GM12878 (cell line): Measurements from ENCODE around the gene SDK2. TPM values are rescaled to one million over a fixed set of nuclear protein-coding genes. Genes with fewer than 3 reads are reported as not detected.
A peak's percentile ranks its signal among the peaks of the same experiment; 100 is the strongest.

Experiments used
- ATAC-seq: fragments of 200-7000 bp; cut with Tn5 transposase; 3 replicates; pipeline ENCODE4 v1.9.1; 2020; ENCODE audit warnings: mild to moderate bottlenecking, moderate library complexity
- BruUV-seq: library from RNA; stranded (reverse); fragments of 400-500 nt; replicated peaks from 2 replicates; lab custom pipeline; 2021; lab: Mats Ljungman, UMichigan
- CTCF ChIA-PET: fragments of 300-600 bp; sonication (Branson Sonifier 250); formaldehyde crosslinking; extraction: SDS; loops from one replicate; lab custom pipeline; 2021; ENCODE audit warnings: inconsistent platforms; lab: Yijun Ruan, JAX
- POLR2A ChIA-PET: fragments of 350-600 bp; formaldehyde crosslinking; extraction: SDS; loops from one replicate; lab custom pipeline; 2021; ENCODE audit warnings: inconsistent platforms; lab: Charles Lee
- RAD21 ChIA-PET: fragments of 300-600 bp; sonication (Branson Sonifier 250); formaldehyde crosslinking; loops from one replicate; lab custom pipeline; 2023; ENCODE audit warnings: antibody characterized with exemption; ENCODE audit not compliant: unreplicated experiment; lab: Charles Lee
- SMC1A ChIA-PET: fragments of 300-600 bp; sonication (Branson Sonifier 250); formaldehyde crosslinking; loops from one replicate; lab custom pipeline; 2023; ENCODE audit not compliant: unreplicated experiment, uncharacterized antibody; lab: Charles Lee
- DNase-seq: peaks from one replicate; pipeline ENCODE4 v3.0.0-alpha.2; 2011; ENCODE audit warnings: low read depth, low spot score
- FAIRE-seq: peaks from 3 replicates; lab custom pipeline; 2011; peaks lifted over from hg19 to GRCh38; lab: Jason Lieb, UNC
- H2AFZ ChIP-seq: 2 replicates; pipeline ENCODE4 v1.6.0; 2011; ENCODE audit warnings: low read depth, low read length, control low read depth; ENCODE audit not compliant: control insufficient read depth
- H3K27ac ChIP-seq: 2 replicates; pipeline ENCODE4 v1.5.1; 2011; ENCODE audit warnings: control low read depth; ENCODE audit not compliant: control insufficient read depth, insufficient read depth
- H3K27me3 ChIP-seq, 2 experiments: replicated peaks in 1 of 2; 2 replicates each; pipeline versions ENCODE4 v1.6.0 to v1.6.1; 2011; ENCODE audit warnings: low read length in 1 of 2; ENCODE audit not compliant: control insufficient read depth in 2 of 2, insufficient read depth in 2 of 2
- H3K36me3 ChIP-seq, 2 experiments: 2 replicates each; pipeline ENCODE4 v1.5.1; 2011; ENCODE audit warnings: low read length in 1 of 2; ENCODE audit not compliant: control insufficient read depth in 2 of 2, insufficient read depth in 2 of 2
- H3K4me1 ChIP-seq: 2 replicates; pipeline ENCODE4 v1.6.1; 2011; ENCODE audit warnings: mild to moderate bottlenecking, low read length, moderate library complexity, mixed read lengths; ENCODE audit not compliant: control insufficient read depth, insufficient read depth
- H3K4me2 ChIP-seq: 2 replicates; pipeline ENCODE4 v1.6.0; 2011; ENCODE audit warnings: control low read depth; ENCODE audit not compliant: control insufficient read depth, insufficient read depth
- H3K4me3 ChIP-seq: fragments of 200-600 bp; sonication (generic); 2 replicates; pipeline ENCODE4 v1.5.1; 2016
- H3K79me2 ChIP-seq: 2 replicates; pipeline ENCODE4 v1.6.0; 2011; ENCODE audit warnings: low read length; ENCODE audit not compliant: control insufficient read depth, insufficient read depth
- H3K9ac ChIP-seq: 2 replicates; pipeline ENCODE4 v1.8.0; 2011; ENCODE audit warnings: low read length, control low read depth, mixed read lengths; ENCODE audit not compliant: control insufficient read depth, insufficient read depth
- H3K9me3 ChIP-seq: replicated peaks from 3 replicates; pipeline ENCODE4 v1.5.1; 2011; ENCODE audit warnings: mild to moderate bottlenecking, low read length; ENCODE audit not compliant: control insufficient read depth, insufficient read depth
- H4K20me1 ChIP-seq: 2 replicates; pipeline ENCODE4 v1.6.0; 2011; ENCODE audit not compliant: control insufficient read depth, insufficient read depth
- CEBPB ChIP-seq, 2 experiments: fragments of 150-350 bp in 1 of 2; IDR thresholded peaks; 2 replicates each; pipeline ENCODE4 v1.6.1; 2012 to 2014; ENCODE audit warnings: low read depth in 2 of 2, low read length in 2 of 2, borderline replicate concordance in 1 of 2, inconsistent platforms in 1 of 2
- EP300 ChIP-seq, 2 experiments: fragments of 150-350 bp in 1 of 2; IDR thresholded peaks; 2 replicates each; pipeline ENCODE4 v1.6.1; 2011 to 2012; ENCODE audit warnings: low read depth in 2 of 2, low read length in 2 of 2, borderline replicate concordance in 1 of 2, improper control_type of control experiment in 1 of 2, inconsistent platforms in 1 of 2; ENCODE audit not compliant: control insufficient read depth in 1 of 2
- KLF5 ChIP-seq: fragments of 450-650 bp; IDR thresholded peaks from 2 replicates; pipeline ENCODE4 v1.6.1; 2014; ENCODE audit warnings: mild to moderate bottlenecking; ENCODE audit not compliant: partially characterized antibody
- RAD21 ChIP-seq: IDR thresholded peaks from 2 replicates; pipeline ENCODE4 v1.6.1; 2011; ENCODE audit warnings: mild to moderate bottlenecking, low read depth, low read length, moderate library complexity; ENCODE audit not compliant: insufficient read depth
- SMC3 ChIP-seq: IDR thresholded peaks from 2 replicates; pipeline ENCODE4 v1.6.1; 2011; ENCODE audit warnings: low read length, improper control_type of control experiment, borderline replicate concordance
- SREBF2 ChIP-seq: IDR thresholded peaks from 2 replicates; pipeline ENCODE4 v1.6.1; 2012; ENCODE audit warnings: mild to moderate bottlenecking, low read length
- ZNF384 ChIP-seq: IDR thresholded peaks from 2 replicates; pipeline ENCODE4 v1.6.1; 2012; ENCODE audit warnings: low read depth, mild to moderate bottlenecking, low read length, improper control_type of control experiment, borderline replicate concordance
- WGBS: methylation state at CpG from one replicate; pipeline ENCODE4 v1.1.6; 2016; ENCODE audit warnings: low lambda C conversion rate; ENCODE audit not compliant: insufficient replicate concordance, insufficient coverage; ENCODE audit errors: missing lambda C conversion rate; 5-methylcytosine and 5-hydroxymethylcytosine counted together
- in situ Hi-C: fragments of 300-500 bp; cut with MboI; formaldehyde crosslinking; loops from 9 replicates; pipeline ENCODE4 v1.14.3; 2018; ENCODE audit warnings: mixed read lengths
- intact Hi-C: fragments of 100-400 bp; cut with micrococcal nuclease; formaldehyde crosslinking; loops from one replicate; pipeline ENCODE4 v1.14.2; 2022; ENCODE audit not compliant: unreplicated experiment
- polyA plus RNA-seq, 11 experiments: library from polyadenylated mRNA; depleted of rRNA in 4 of 11; unstranded in 6 of 11; stranded (reverse) in 5 of 11; fragments of >200 nt; fragmentation: Nextera tagmentation in 4 of 11; fragmentation: Illumina TruSeq in 1 of 11; extraction: Ambion mirVana in 4 of 11; extraction: Trizol in 1 of 11; gene quantifications; 1 replicate in 1 of 11; 2 replicates in 10 of 11; pipeline versions ENCODE4 v1.2.1 to v1.2.3, GENCODE V29; 2011 to 2016; ENCODE audit warnings: inconsistent platforms in 2 of 11, missing spikeins in 2 of 11, low read depth in 1 of 11
- total RNA-seq, 4 experiments: library from RNA; depleted of rRNA in 3 of 4; stranded (reverse); fragments of >200 nt in 3 of 4; fragmentation: Illumina TruSeq in 1 of 4; extraction: Trizol in 1 of 4; gene quantifications; 2 replicates each; pipeline versions ENCODE4 v1.2.1 to v1.2.3, GENCODE V29; 2013 to 2021
- TF ChIP-seq, protein P1 (sequence below), 3 experiments: IDR thresholded peaks in 2 of 3; conservative IDR thresholded peaks in 1 of 3; 2 replicates each; pipeline ENCODE4 v1.5.1; 2011; ENCODE audit warnings: low read depth in 3 of 3, low read length in 3 of 3, mild to moderate bottlenecking in 3 of 3, control low read depth in 2 of 3, moderate library complexity in 2 of 3, inconsistent platforms in 1 of 3, mixed read lengths in 1 of 3; ENCODE audit not compliant: control insufficient read depth in 2 of 3, insufficient read depth in 1 of 3; ENCODE audit errors: extremely low read depth in 1 of 3
- TF ChIP-seq, protein P2 (sequence below): fragments of 450-650 bp; IDR thresholded peaks from 2 replicates; pipeline ENCODE4 v1.6.1; 2017; ENCODE audit warnings: mild to moderate bottlenecking, moderate library complexity

SDK2 gene
- total and polyA plus RNA-seq, 10 of the 15 experiments (the other 5 are each of a cell fraction or from before 2014, with no cell fraction given) = 0.03 to 0.08 (median 0.03) TPM; not detected in 7

DNA sequence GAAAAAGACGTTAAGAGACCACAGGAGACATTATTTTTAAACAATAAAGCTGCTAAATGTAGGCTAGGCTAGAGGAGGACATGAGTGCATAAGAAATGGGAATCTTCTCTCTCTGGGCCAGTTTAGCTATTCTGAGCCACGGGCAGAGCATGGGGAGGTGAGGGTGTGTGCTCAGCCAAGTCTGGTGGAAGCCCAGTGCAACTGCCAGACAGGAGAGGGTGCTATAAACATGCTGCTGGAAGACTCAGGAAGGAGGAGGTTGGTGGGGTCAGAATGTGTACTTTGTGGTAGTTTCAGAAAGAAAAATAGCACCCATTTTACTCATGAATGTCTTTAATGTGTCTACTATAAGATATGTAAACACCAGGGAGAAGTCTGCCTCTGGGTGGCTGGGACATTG lies 5.9 kb upstream of the SDK2 start:
- Histone ChIP-seq H3K4me1 (no peaks in the 10 kb centered on the region), H3K27ac (no peak overlapping the region), H4K20me1 (no peaks in the 10 kb centered on the region), H3K27me3 (peaks cover 3 to 7% of the 10 kb centered on the region in 2 experiments; a peak in 3 of 4 replicates), H3K9me3 (no peaks in the 10 kb centered on the region; the same call in 2 of the 3 replicates), H3K79me2 (no peaks in the 10 kb centered on the region), H3K4me2 (no peak overlapping the region), H3K9ac (no peak overlapping the region), H3K36me3 (no peaks in the 10 kb centered on the region), H2AFZ (no peak overlapping the region), H3K4me3 (no peak overlapping the region)
- in situ Hi-C loops (no loop called here), intact Hi-C loops (no loop called here)
- ChIA-PET POLR2A (no interaction called here), SMC1A (no interaction called here), RAD21 (no interaction called here), CTCF (no interaction called here)
- no TSS peak for BruUV-seq
- FAIRE-seq (no peak), ATAC-seq (no peak), DNase-seq (no peak)
- TF ChIP-seq RAD21 = 0 out of 2 replicates have a peak, but pooled peaks have one; percentile 10
- no peak for TF ChIP-seq SMC3
- TF ChIP-seq, protein P1, sequence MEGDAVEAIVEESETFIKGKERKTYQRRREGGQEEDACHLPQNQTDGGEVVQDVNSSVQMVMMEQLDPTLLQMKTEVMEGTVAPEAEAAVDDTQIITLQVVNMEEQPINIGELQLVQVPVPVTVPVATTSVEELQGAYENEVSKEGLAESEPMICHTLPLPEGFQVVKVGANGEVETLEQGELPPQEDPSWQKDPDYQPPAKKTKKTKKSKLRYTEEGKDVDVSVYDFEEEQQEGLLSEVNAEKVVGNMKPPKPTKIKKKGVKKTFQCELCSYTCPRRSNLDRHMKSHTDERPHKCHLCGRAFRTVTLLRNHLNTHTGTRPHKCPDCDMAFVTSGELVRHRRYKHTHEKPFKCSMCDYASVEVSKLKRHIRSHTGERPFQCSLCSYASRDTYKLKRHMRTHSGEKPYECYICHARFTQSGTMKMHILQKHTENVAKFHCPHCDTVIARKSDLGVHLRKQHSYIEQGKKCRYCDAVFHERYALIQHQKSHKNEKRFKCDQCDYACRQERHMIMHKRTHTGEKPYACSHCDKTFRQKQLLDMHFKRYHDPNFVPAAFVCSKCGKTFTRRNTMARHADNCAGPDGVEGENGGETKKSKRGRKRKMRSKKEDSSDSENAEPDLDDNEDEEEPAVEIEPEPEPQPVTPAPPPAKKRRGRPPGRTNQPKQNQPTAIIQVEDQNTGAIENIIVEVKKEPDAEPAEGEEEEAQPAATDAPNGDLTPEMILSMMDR (IDR thresholded peaks at IDR 0.05 in 2 of 3, conservative IDR thresholded peaks at IDR 0.05 in 1 of 3; ENCODE audit: control insufficient read depth in 2 of 3, extremely low read depth in 1 of 3, insufficient read depth in 1 of 3, low read depth in 3 of 3, low read length in 3 of 3) = peak in 1 of 3 experiments; percentile 21; a peak in 1 of 6 replicates
- WGBS = 5% methylated on average over 2 of the region's 2 CpGs

DNA sequence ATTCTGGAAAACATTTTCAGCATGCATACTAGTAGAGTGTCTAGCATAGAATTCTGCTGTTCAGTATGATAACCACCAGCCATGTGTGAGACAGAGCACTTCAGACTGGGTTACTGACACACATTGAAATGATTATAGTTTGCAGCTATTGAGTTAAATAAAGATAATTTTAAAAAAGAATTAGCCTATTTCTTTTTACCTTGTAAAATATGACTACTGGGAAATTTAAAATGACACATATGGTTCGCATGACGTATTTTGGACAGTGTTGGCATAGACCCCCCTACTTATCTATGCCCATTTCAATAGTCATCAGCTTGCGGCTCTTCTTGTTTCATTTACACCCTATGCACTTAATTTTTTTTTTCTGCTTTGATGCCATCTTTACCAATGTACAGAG lies 4.7 kb upstream of the SDK2 start:
- TF ChIP-seq SREBF2 (no peak), CEBPB (IDR thresholded peaks at IDR 0.05; ENCODE audit: borderline replicate concordance in 1 of 2, low read depth in 2 of 2, low read length in 2 of 2) (no peak), ZNF384 (no peak), EP300 (IDR thresholded peaks at IDR 0.05; ENCODE audit: borderline replicate concordance in 1 of 2, control insufficient read depth in 1 of 2, low read depth in 2 of 2, low read length in 2 of 2) (no peak), KLF5 (no peak)
- TF ChIP-seq, protein P2, sequence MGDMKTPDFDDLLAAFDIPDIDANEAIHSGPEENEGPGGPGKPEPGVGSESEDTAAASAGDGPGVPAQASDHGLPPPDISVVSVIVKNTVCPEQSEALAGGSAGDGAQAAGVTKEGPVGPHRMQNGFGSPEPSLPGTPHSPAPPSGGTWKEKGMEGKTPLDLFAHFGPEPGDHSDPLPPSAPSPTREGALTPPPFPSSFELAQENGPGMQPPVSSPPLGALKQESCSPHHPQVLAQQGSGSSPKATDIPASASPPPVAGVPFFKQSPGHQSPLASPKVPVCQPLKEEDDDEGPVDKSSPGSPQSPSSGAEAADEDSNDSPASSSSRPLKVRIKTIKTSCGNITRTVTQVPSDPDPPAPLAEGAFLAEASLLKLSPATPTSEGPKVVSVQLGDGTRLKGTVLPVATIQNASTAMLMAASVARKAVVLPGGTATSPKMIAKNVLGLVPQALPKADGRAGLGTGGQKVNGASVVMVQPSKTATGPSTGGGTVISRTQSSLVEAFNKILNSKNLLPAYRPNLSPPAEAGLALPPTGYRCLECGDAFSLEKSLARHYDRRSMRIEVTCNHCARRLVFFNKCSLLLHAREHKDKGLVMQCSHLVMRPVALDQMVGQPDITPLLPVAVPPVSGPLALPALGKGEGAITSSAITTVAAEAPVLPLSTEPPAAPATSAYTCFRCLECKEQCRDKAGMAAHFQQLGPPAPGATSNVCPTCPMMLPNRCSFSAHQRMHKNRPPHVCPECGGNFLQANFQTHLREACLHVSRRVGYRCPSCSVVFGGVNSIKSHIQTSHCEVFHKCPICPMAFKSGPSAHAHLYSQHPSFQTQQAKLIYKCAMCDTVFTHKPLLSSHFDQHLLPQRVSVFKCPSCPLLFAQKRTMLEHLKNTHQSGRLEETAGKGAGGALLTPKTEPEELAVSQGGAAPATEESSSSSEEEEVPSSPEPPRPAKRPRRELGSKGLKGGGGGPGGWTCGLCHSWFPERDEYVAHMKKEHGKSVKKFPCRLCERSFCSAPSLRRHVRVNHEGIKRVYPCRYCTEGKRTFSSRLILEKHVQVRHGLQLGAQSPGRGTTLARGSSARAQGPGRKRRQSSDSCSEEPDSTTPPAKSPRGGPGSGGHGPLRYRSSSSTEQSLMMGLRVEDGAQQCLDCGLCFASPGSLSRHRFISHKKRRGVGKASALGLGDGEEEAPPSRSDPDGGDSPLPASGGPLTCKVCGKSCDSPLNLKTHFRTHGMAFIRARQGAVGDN = no peak
- Histone ChIP-seq H4K20me1 (no peaks in the 10 kb centered on the region), H3K4me3 (no peak overlapping the region), H3K79me2 (no peaks in the 10 kb centered on the region), H3K4me2 (no peak overlapping the region), H3K36me3 (no peaks in the 10 kb centered on the region), H3K9me3 (no peaks in the 10 kb centered on the region; the same call in 2 of the 3 replicates), H3K4me1 (no peaks in the 10 kb centered on the region), H3K9ac (no peak overlapping the region), H2AFZ (no peak overlapping the region), H3K27me3 (peaks cover 3 to 10% of the 10 kb centered on the region in 2 experiments; a peak in 3 of 4 replicates), H3K27ac (no peak overlapping the region)
- SMC1A ChIA-PET = no interaction called here
- no TSS peak for BruUV-seq
- RAD21 ChIA-PET = no interaction called here
- in situ Hi-C loops = no loop called here
- POLR2A ChIA-PET = no interaction called here
- ATAC-seq (no peak), DNase-seq (no peak), FAIRE-seq (no peak)
- intact Hi-C loops = no loop called here
- CTCF ChIA-PET = no interaction called here
- 19% methylated on average over 3 of the region's 3 CpGs for WGBS
